ENCODE data around the gene MOGAT2. TPM values are rescaled to one million over a fixed set of nuclear protein-coding genes. Genes with fewer than 3 reads are reported as not detected.

MOGAT2 gene
- total and polyA plus RNA-seq, 3 donors from 2014 or later: 0.19 to 0.31 (median 0.24) TPM

- WGBS, 2 donors: 87 to 93% methylated on average over 6 of the region's 6 CpGs
- Histone ChIP-seq H3K27ac (no peak overlapping the region), H3K36me3 (ENCODE audit: low read depth, missing control alignments) (no peaks in the 10 kb centered on the region), H3K9me3 (no peaks in the 10 kb centered on the region), H3K27me3 (no peaks in the 10 kb centered on the region), H3K4me1 (peaks cover 8% of the 10 kb centered on the region), H3K4me3 (no peak overlapping the region)
- DNase-seq: no peak
- intact Hi-C loops (cut with DNase I; ENCODE audit: low total_unique reads): no loop called here
- no peak for TF ChIP-seq CTCF (IDR thresholded peaks at IDR 0.05)
- TF ChIP-seq POLR2A (IDR thresholded peaks at IDR 0.05): no peak
Measured at GRCh38 chr11:75771646-75772410, 54.2 kb downstream of the MOGAT2 start.

- no peaks in the 10 kb centered on the region for H3K36me3 ChIP-seq (ENCODE audit: low read depth, missing control alignments)
- no peak overlapping the region for H3K27ac ChIP-seq
- H3K9me3 ChIP-seq: no peaks in the 10 kb centered on the region
- no peaks in the 10 kb centered on the region for H3K27me3 ChIP-seq
- 86 to 91% methylated on average over 4 to 5 of the region's 5 CpGs for WGBS, 2 donors
- no peak overlapping the region for H3K4me3 ChIP-seq
- intact Hi-C loops (cut with DNase I; ENCODE audit: low total_unique reads): no loop called here
- DNase-seq: no peak
- no peaks in the 10 kb centered on the region for H3K4me1 ChIP-seq
- TF ChIP-seq CTCF (IDR thresholded peaks at IDR 0.05): no peak
- no peak for TF ChIP-seq POLR2A (IDR thresholded peaks at IDR 0.05)
Measured at GRCh38 chr11:75773595-75774353, 56.1 kb downstream of the MOGAT2 start.

- TF ChIP-seq POLR2A (IDR thresholded peaks at IDR 0.05): no peak
- Histone ChIP-seq H3K9me3 (no peaks in the 10 kb centered on the region), H3K4me3 (no peak overlapping the region), H3K27ac (no peak overlapping the region), H3K4me1 (no peaks in the 10 kb centered on the region), H3K27me3 (no peaks in the 10 kb centered on the region), H3K36me3 (ENCODE audit: low read depth, missing control alignments) (no peaks in the 10 kb centered on the region)
- DNase-seq: no peak
- intact Hi-C loops (cut with DNase I; ENCODE audit: low total_unique reads): no loop called here
- 87 to 100% methylated on average over 3 of the region's 3 CpGs for WGBS, 2 donors
Measured at GRCh38 chr11:75775056-75775455, 57.4 kb downstream of the MOGAT2 start.

- intact Hi-C loops (cut with DNase I; ENCODE audit: low total_unique reads): no loop called here
- 82% methylated on average over 4 of the region's 4 CpGs; no CpG with 5 or more reads in 1 of the 2 donors for WGBS, 2 donors
- Histone ChIP-seq H3K27ac (no peak overlapping the region), H3K4me1 (peaks cover 3% of the 10 kb centered on the region), H3K4me3 (no peak overlapping the region), H3K27me3 (no peaks in the 10 kb centered on the region), H3K36me3 (ENCODE audit: low read depth, missing control alignments) (no peaks in the 10 kb centered on the region), H3K9me3 (no peaks in the 10 kb centered on the region)
- no peak for DNase-seq
- TF ChIP-seq CTCF (IDR thresholded peaks at IDR 0.05) (no peak), POLR2A (IDR thresholded peaks at IDR 0.05) (no peak)
Measured at GRCh38 chr11:75776546-75776945, 58.9 kb downstream of the MOGAT2 start.

- Histone ChIP-seq H3K27me3 (no peaks in the 10 kb centered on the region), H3K4me3 (no peak overlapping the region), H3K9me3 (no peaks in the 10 kb centered on the region), H3K36me3 (ENCODE audit: low read depth, missing control alignments) (no peaks in the 10 kb centered on the region), H3K27ac (no peak overlapping the region), H3K4me1 (peaks cover 3% of the 10 kb centered on the region)
- no peak for DNase-seq
- intact Hi-C loops (cut with DNase I; ENCODE audit: low total_unique reads): no loop called here
- WGBS, 2 donors: 91 to 93% methylated on average over 13 of the region's 13 CpGs
- TF ChIP-seq POLR2A (IDR thresholded peaks at IDR 0.05): no peak
- no peak for TF ChIP-seq CTCF (IDR thresholded peaks at IDR 0.05)
Measured at GRCh38 chr11:75777461-75778110, 59.9 kb downstream of the MOGAT2 start.

All from testis (tissue), 3 donors.